ENCODE data around the gene FLT1.

FLT1 gene

GRCh38 chr13:28424541-28424940 is 70.4 kb downstream of the FLT1 start:
- DNase-seq (ENCODE audit: low spot score): no peak

DNA sequence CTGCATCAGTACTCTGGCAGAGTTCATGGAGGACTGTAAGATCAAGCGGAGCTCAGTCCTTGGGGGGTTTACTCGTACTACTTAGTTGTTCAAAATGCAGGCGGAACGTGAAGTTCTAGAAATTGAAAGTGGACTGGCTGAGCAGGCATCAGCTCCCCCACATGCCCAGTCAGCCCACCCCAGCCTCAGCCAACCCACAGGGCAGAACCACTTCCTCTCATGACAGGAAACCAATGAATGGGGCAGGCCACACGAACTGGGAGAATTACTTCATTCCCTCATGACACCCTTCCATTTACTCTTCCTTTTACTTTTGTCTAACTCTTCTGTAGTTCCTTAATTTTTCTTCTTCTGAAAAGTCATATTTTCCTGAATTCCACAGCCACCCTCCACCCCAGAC is 71.9 kb downstream of the FLT1 start:
- peak; percentile 62 for DNase-seq (ENCODE audit: low spot score)

DNA sequence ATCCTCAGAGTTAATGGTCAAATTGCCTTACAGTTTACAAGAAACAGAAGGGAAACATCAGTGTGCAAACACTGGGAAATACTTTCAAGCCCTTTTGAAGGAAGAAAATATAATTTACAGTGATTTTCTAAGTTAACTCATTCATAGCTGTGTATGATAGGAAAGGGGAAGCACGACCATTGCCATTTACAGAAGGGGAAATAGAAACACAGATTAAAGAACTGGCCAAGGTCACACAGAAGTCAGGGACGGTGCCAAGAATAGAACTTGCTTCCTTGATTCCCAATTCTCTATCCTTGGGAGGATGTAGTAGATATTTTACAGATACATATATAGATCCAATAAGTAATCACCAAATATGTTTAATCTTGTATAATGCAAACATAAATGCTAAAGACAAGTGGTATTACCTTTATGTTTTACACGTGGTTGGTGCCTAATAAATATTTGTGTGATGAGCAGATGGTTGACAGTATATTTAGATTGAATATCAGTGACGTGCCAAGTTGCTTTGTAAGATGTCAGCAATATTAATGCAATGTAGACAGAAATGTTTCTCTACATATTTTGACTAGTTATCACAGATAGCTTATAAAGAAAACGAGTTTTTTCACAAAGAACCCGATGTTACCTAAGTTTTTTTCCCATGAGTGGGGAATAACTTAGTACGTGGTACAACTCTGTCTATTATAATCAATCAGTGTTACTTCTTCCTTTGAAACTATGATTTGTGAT is 73.1 kb downstream of the FLT1 start:
- no peak for DNase-seq (ENCODE audit: low spot score)

GRCh38 chr13:28420704-28421103 is 74.2 kb downstream of the FLT1 start:
- DNase-seq (ENCODE audit: low spot score): no peak

DNA sequence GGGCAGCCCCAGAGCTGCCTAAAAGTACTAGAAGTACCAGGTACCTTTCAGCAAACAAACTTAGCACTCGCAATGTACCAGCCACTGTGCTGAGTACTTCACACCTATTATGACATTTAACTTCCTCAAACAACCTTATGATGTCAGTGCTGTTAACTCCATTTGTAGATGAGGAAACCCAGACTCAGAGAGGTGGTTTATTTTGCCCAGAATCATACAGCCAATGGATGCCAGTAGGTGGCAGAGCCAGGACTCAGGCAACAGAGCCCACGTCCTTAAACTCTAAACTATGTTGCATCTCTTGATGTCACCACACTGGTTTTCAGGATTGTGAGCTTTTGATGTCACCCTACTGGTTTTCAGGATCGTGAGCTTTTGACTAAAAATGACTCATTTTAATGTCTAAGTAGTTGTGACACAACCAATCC is 78.9 kb downstream of the FLT1 start:
- DNase-seq (ENCODE audit: low spot score): no peak

DNA sequence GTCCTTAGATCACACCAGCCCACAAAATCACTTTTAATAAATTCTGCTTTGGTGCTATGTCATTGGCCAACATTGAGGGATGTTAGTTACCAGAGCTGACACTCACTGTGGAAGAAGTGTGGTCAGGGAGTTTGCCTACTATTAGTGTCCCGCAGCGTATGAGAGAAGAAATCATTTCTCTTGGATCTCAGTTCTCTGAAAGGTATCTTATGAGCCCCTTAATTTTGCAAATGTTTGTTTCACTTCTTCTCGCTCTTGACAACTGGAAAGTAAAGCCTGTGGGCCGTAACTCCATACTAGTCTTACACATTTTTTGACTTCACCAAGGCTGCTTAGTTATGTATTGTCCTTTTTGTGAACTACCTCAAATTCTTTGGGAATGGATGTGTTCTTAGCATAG is 80.9 kb downstream of the FLT1 start:
- DNase-seq (ENCODE audit: low spot score): no peak

DNA sequence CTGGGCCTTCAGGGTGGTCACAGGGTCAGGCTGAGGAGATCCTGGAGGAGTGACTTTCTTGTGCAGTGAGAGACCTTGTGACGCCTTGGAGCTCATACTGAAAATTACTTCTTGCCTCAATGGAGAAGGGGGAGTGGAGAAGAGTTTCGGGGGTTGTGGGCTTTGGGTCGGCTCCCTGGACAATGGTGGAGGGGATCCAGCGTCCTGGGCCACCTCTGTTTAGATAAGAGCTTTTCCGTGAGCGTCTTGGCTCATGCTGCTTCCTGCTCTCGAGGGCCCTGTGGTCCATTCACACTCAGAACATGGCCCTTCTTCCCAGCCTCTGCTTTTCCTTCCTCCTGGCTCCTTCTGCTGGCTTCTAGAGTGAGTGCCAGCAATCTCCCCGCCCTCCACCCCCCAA is 81.9 kb downstream of the FLT1 start:
- DNase-seq (ENCODE audit: low spot score): no peak

- no peak for DNase-seq (ENCODE audit: low spot score)
Measured at GRCh38 chr13:28411831-28412353, 83.0 kb downstream of the FLT1 start.

GRCh38 chr13:28410096-28410495 is 84.8 kb downstream of the FLT1 start:
- DNase-seq (ENCODE audit: low spot score): no peak

DNA sequence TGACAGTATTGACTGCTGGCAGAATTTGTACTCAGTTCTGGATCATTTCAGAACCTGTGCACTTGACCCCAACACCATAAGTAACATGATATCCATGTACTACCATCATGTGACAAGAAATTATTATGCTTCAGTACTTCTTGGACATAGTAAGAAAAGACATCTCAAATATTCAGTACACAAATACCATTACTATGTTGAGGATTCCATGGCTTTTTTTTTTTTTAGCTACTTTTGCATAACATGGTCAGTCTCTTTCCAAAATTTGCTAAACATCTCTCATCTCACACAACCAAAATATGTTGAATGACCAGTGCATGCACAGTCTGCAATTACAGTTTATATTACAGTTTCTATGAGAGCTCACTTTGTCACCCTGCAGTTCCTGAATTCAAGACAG is 85.3 kb downstream of the FLT1 start:
- no peak for DNase-seq (ENCODE audit: low spot score)

- no peak for DNase-seq (ENCODE audit: low spot score)
Measured at GRCh38 chr13:28408863-28409262, 86.1 kb downstream of the FLT1 start.

- DNase-seq (ENCODE audit: low spot score): no peak
Measured at GRCh38 chr13:28408235-28408848, 86.6 kb downstream of the FLT1 start.

DNA sequence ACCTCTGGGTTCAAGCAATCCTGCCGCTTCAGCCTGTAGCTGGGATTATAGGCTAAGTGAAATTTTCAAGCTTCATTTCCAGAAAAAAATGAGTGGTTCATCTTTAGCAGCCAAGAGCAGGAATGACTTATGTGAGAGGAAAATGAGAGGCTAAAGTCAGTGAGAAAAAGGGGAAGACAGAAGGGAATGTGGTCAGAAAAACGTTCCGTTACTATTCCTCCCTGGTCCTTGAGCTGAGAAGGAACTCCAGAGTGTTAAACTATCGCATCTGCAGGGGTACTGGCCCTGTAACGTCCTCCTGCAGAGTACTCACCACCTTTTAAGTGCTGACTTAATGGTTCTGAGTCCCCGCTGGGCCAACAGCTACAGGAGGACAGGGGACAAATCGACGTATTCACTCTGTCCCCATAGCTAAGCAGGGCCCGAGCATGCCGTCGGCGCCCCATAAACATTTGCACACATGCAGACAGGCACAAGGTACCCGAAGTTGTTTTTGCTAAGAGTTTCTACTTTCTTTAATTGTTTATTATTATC is 88.1 kb downstream of the FLT1 start:
- DNase-seq (ENCODE audit: low spot score): no peak

- DNase-seq (ENCODE audit: low spot score): no peak
Measured at GRCh38 chr13:28402057-28402381, 92.9 kb downstream of the FLT1 start.

DNA sequence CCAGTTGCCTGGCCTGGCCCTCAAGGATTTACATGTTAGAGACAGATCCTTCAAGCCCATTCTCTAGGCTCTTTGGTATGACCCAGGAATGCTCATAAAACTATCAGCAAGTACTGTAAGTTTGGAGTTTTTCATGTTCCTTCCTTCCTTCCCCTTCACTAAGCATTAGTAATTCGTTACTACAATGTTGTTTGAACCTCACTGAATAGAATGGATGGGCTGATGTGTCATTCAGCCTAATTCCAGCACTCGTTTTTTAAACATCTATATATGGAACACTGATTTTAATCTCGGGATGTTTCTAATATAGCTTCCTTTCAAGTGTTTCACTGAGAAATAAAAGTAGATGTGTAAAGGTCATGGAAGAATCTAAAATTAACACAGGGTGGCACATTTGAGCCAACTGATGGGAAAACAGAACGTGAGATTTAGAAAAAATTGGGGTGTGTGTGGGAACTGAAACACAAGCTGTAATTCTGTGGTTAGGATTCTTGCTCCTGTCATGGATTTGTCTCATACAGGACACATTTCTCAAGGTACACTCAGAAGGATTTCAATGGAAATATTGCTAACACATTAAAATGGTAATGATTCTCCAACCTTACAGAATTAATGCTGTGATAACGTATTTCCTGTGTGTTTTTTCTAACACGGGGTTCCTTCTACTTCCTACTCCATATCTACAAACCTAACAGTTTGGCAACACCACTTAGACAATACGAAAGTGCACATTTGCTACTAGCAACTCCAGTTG is 93.4 kb downstream of the FLT1 start:
- no peak for DNase-seq (ENCODE audit: low spot score)

- no peak for DNase-seq (ENCODE audit: low spot score)
Measured at GRCh38 chr13:28396053-28396452, 98.9 kb downstream of the FLT1 start.

DNA sequence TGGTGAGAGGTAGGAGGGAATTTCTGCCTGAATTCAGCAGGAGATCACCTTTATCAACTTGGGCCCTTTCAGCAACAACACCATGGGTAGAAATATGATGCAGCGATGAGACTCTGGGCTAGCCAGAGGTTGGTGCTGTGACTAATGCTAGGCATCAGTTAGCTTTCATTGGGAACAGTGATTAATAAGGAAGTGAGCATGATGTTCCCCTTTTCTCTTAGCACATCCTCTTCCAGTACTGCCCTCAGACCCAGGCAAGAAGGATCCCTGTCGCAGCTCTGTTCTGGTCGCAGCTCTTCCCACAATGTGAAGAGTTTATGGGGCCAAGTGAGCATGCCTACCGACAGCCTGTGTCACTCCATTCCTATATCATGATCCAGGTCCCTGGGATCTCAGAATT is 100.5 kb downstream of the FLT1 start:
- DNase-seq (ENCODE audit: low spot score): peak; percentile 36

DNA sequence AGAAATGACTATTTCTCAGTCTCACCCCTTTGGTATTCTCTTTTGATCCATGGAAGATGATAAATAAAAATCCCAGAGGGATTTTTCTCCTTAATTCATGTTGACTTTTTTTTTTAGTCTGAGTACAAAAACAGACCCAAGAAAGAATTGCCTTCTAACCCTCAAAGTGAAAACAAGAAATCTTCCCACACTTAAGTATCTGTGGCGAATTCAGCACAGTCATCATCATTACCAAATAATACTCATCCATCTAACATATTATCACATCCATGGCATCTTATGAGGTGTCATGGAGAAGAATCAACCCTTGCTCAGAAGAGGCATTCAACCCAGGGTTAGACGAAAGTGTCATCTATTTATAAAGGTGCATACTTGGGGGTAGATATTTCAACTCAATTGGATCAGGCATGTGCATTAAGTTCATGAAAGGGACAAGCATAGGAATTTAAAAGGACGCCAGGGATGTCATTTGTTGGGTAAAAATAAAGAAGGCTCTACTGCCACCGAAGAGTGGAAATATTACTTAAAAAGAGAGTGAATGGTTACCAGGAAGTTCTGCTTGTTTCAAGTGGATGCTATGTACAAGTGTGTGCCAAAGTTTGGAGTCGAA is 101.9 kb downstream of the FLT1 start:
- DNase-seq (ENCODE audit: low spot score): no peak

DNA sequence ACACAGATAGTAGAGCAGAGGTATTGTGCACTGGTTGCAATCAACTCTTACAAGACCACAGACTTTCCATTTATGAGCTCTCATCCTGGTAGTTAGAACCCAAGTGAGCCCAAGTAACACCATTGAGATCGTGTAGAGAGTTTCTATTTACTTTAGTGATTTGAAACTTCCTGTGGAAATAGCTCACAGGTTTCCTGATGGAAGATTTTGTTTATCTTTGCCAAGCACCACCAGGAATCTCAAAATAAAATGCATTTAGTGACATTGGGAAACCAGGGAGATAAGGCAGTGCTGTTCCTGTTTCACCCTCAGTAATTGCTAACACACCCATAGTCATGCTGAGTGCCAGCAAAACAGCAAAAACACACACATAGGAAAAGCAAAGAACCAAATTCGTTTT is 102.5 kb downstream of the FLT1 start:
- no peak for DNase-seq (ENCODE audit: low spot score)

GRCh38 chr13:28387740-28388501 is 107.0 kb downstream of the FLT1 start:
- DNase-seq (ENCODE audit: low spot score): no peak

DNA sequence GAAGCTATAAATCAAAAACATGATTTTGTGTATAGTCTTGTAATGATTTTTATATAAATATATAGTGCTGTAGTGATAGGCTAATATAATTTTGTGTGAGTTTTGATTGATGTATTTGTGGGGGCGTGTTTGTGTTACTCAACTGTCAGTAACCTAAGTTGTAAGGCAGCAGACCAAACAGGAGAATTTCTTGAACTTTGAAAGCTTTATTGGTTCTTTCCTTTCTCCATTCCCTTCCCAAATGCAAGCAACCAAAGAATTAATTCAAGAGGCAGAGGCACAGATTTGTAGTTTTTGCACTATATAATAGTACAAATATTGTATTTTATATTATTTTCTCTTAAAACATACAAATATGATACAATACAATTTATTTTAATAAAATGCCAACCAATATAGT is 109.6 kb downstream of the FLT1 start:
- no peak for DNase-seq (ENCODE audit: low spot score)

GRCh38 chr13:28384789-28385188 is 110.1 kb downstream of the FLT1 start:
- no peak for DNase-seq (ENCODE audit: low spot score)

Measured in globus pallidus (tissue), 1 donor.